Progenitor cell of endocrine pancreas (in vitro differentiated cells): ENCODE data around the gene NKRF. TPM values are rescaled to one million over a fixed set of nuclear protein-coding genes. Genes with fewer than 3 reads are reported as not detected.

Experiments
- DNase-seq: peaks from one replicate; pipeline ENCODE4 v3.0.0; 2021; ENCODE audit warnings: low spot score; ENCODE audit not compliant: unreplicated experiment
- H3K27ac Mint-ChIP-seq: 2 replicates; pipeline ENCODE4 v1.8.0; 2021; ENCODE audit warnings: mild to moderate bottlenecking, moderate library complexity, mixed read lengths
- H3K27me3 Mint-ChIP-seq: 2 replicates; pipeline ENCODE4 v1.8.0; 2021; ENCODE audit warnings: mixed read lengths
- H3K36me3 Mint-ChIP-seq: 2 replicates; pipeline ENCODE4 v1.8.0; 2022; ENCODE audit warnings: mixed read lengths; ENCODE audit not compliant: insufficient read depth
- H3K4me1 Mint-ChIP-seq: 2 replicates; pipeline ENCODE4 v1.8.0; 2021; ENCODE audit warnings: low read depth, mixed read lengths
- H3K4me3 Mint-ChIP-seq: 2 replicates; pipeline ENCODE4 v1.8.0; 2021; ENCODE audit warnings: low read depth, mild to moderate bottlenecking, moderate library complexity, mixed read lengths
- H3K9me3 Mint-ChIP-seq: 2 replicates; pipeline ENCODE4 v1.8.0; 2021; ENCODE audit warnings: low read depth, mixed read lengths
- CTCF ChIP-seq: fragments of 200-600 bp; sonication (generic); IDR thresholded peaks from one replicate; pipeline ENCODE4 v1.5.0; 2021; ENCODE audit warnings: antibody characterized with exemption, mild to moderate bottlenecking; ENCODE audit not compliant: unreplicated experiment
- total RNA-seq: library from RNA; stranded (reverse); gene quantifications from 2 replicates; pipeline ENCODE4 v1.2.1, GENCODE V29; 2021

Gene NKRF
- total RNA-seq, 1 donor from 2014 or later = 12.5 TPM

GRCh38 chrX:119570351-119570835, 35.8 kb downstream of the NKRF start:
- H3K36me3 Mint-ChIP-seq = peaks cover 2% of the 10 kb centered on the region
- TF ChIP-seq CTCF = no peak
- H3K9me3 Mint-ChIP-seq = peaks cover 15% of the 10 kb centered on the region
- H3K4me1 Mint-ChIP-seq = peaks cover 7% of the 10 kb centered on the region
- H3K27me3 Mint-ChIP-seq = no peaks in the 10 kb centered on the region
- no peak for DNase-seq
- H3K27ac Mint-ChIP-seq = no peak overlapping the region
- H3K4me3 Mint-ChIP-seq = no peak overlapping the region

- Mint-ChIP-seq H3K36me3 (peaks cover 3% of the 10 kb centered on the region), H3K27ac (peak within 1 kb of the TSS; percentile 98), H3K4me1 (peaks cover 6% of the 10 kb centered on the region), H3K27me3 (no peaks in the 10 kb centered on the region), H3K4me3 (peak within 1 kb of the TSS; percentile 95), H3K9me3 (peaks cover 17% of the 10 kb centered on the region)
- TF ChIP-seq CTCF = no peak
- DNase-seq = peak; percentile 47
Measured at GRCh38 chrX:119565107-119565663, 41.0 kb downstream of the NKRF start, which contains the start of gene STEEP1. Gene STEEP1, minus strand, starts transcription at chrX:119565409. Its CDS starts 54 bp downstream, at chrX:119565355.

- Mint-ChIP-seq H3K36me3 (no peaks in the 10 kb centered on the region), H3K4me1 (no peaks in the 10 kb centered on the region)
Measured at GRCh38 chrX:119552508-119552907, 53.7 kb downstream of the NKRF start.

GRCh38 chrX:119549327-119550016, 56.8 kb downstream of the NKRF start:
- no peak for TF ChIP-seq CTCF
- H3K27ac Mint-ChIP-seq = no peak overlapping the region
- no peaks in the 10 kb centered on the region for H3K36me3 Mint-ChIP-seq
- peaks cover 6% of the 10 kb centered on the region for H3K9me3 Mint-ChIP-seq
- no peak for DNase-seq
- no peaks in the 10 kb centered on the region for H3K4me1 Mint-ChIP-seq
- no peaks in the 10 kb centered on the region for H3K27me3 Mint-ChIP-seq
- no peak overlapping the region for H3K4me3 Mint-ChIP-seq

More at GRCh38 chrX:119552508-119552907, 53.7 kb downstream of the NKRF start:
- Mint-ChIP-seq H3K9me3 (peaks cover 6% of the 10 kb centered on the region), H3K27me3 (no peaks in the 10 kb centered on the region), H3K4me3 (no peak overlapping the region), H3K27ac (no peak overlapping the region)
- no peak for TF ChIP-seq CTCF
- DNase-seq = no peak

- no peak for DNase-seq
- H3K27ac Mint-ChIP-seq = no peak overlapping the region
Measured at GRCh38 chrX:119541188-119541587, 65.0 kb downstream of the NKRF start.

More at GRCh38 chrX:119541188-119541587, 65.0 kb downstream of the NKRF start:
- Mint-ChIP-seq H3K9me3 (peaks cover 11% of the 10 kb centered on the region), H3K36me3 (peaks cover 8% of the 10 kb centered on the region), H3K27me3 (no peaks in the 10 kb centered on the region), H3K4me3 (no peak overlapping the region), H3K4me1 (no peaks in the 10 kb centered on the region)
- TF ChIP-seq CTCF = no peak
